OCI-LY3 (cell line): ENCODE data around the gene EMP1.

Source experiments
- CTCF ChIP-seq: fragments of 200-600, 300-600 bp; sonication (generic); IDR thresholded peaks from 2 replicates; pipeline ENCODE4 v1.5.1; 2014; ENCODE audit warnings: antibody characterized with exemption, low read length, low read depth
- EZH2phosphoT487 ChIP-seq: fragments of 200-600 bp; shearing (Covaris generic); IDR thresholded peaks from 2 replicates; pipeline ENCODE4 v1.6.1; 2018; ENCODE audit warnings: antibody characterized with exemption, mixed run types, low read depth

DNA sequence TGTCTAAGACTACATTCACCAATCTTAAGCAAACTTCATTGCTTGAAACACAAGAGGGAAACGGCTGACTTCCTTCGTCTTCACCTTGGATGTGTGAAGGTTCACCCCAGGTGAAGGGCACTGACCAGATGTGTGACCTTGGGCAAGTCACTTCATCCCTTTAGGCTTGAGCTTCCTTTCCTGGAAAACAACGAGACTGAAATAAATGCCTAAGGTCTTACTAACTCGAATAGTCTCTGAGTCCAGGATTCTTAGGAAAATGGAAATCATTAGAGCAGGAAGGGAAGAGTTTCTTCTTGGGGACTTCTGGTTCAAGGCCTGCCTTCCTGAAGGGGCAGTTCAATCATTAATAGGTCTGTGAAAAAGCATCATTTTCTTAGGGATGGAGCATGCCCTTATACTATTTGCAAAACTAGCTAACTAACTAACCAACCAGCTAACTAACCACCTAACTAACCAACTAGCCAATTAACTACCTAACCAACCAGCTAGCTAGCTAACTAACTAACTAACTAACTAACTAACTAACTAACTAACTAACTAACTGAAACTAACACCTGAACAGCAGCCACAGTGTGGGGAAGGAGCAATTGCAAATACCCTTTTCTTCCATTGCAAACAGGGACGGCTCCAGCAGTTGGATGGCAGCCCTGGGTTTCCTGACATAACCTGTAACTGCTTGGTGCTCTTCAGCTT lies 31.5 kb upstream of the EMP1 start:
- TF ChIP-seq CTCF = no peak
- no peak for TF ChIP-seq EZH2phosphoT487
